Skeletal muscle tissue (tissue), 4 donors: ENCODE measurements around the gene MRPS26. TPM values are rescaled to one million over a fixed set of nuclear protein-coding genes. Genes with fewer than 3 reads are reported as not detected.
"Not testable (repeated sequence)": the region's sequence is repeated elsewhere in the genome, so short reads cannot be mapped to it uniquely, and the experiment has no call there.

Source experiments
- H3K27ac ChIP-seq: one replicate; pipeline ENCODE4 v1.7.0; 2013; ENCODE audit warnings: mild to moderate bottlenecking, low read depth, low read length, inconsistent platforms
- H3K27me3 ChIP-seq, 3 donors: one replicate each; pipeline ENCODE4 v1.7.0; 2013; ENCODE audit warnings: low read length in 3 of 3; ENCODE audit not compliant: control insufficient read depth in 3 of 3, insufficient read depth in 3 of 3
- H3K36me3 ChIP-seq, 3 donors: one replicate each; pipeline ENCODE4 v1.7.0; 2013; ENCODE audit warnings: low read length in 3 of 3; ENCODE audit not compliant: control insufficient read depth in 3 of 3, insufficient read depth in 3 of 3
- H3K4me1 ChIP-seq, 3 donors: one replicate each; pipeline ENCODE4 v1.7.0; 2013; ENCODE audit warnings: low read length in 3 of 3, mild to moderate bottlenecking in 3 of 3; ENCODE audit not compliant: control insufficient read depth in 3 of 3, insufficient read depth in 3 of 3
- H3K4me3 ChIP-seq, 3 donors: one replicate each; pipeline ENCODE4 v1.7.0; 2013; ENCODE audit warnings: low read length in 3 of 3
- H3K9ac ChIP-seq, 3 donors: one replicate each; pipeline ENCODE4 v1.7.0; 2013; ENCODE audit warnings: low read length in 3 of 3, mild to moderate bottlenecking in 3 of 3, moderate library complexity in 2 of 3, low read depth in 1 of 3
- H3K9me3 ChIP-seq, 3 donors: one replicate each; pipeline ENCODE4 v1.7.0; 2013; ENCODE audit warnings: low read length in 3 of 3; ENCODE audit not compliant: control insufficient read depth in 3 of 3
- total RNA-seq: library from RNA; depleted of rRNA; stranded (reverse); fragments of >200 nt; gene quantifications from one replicate; pipeline ENCODE4 v1.2.3, GENCODE V29; 2014
- donor health status: Osteomylitis.

MRPS26 gene
- total RNA-seq, 1 donor from 2014 or later, result 25.6 TPM

- no peaks in the 10 kb centered on the region for H3K36me3 ChIP-seq
- H3K27ac ChIP-seq, result no peak overlapping the region
- H3K9ac ChIP-seq, result no peak overlapping the region
- peaks cover 15 to 22% (median 21%) of the 10 kb centered on the region in 3 donors for H3K27me3 ChIP-seq
- peaks cover 0 to 6% (median 3%) of the 10 kb centered on the region in 3 donors for H3K4me1 ChIP-seq
- peak overlapping the region in 1 of 3 donors; percentile 30 for H3K4me3 ChIP-seq
- H3K9me3 ChIP-seq, result no peaks in the 10 kb centered on the region
These were observed 26.8 kb downstream of the MRPS26 start for GRCh38 chr20:3072530-3073250.

GRCh38 chr20:3073251-3073643 lies 27.4 kb downstream of the MRPS26 start:
- not testable (repeated sequence) for H3K9ac ChIP-seq
- peaks cover 15 to 22% (median 21%) of the 10 kb centered on the region in 3 donors for H3K27me3 ChIP-seq

GRCh38 chr20:3074812-3075211 lies 29.0 kb downstream of the MRPS26 start:
- no peak overlapping the region for H3K9ac ChIP-seq
- no peaks in the 10 kb centered on the region for H3K9me3 ChIP-seq
- peaks cover 15 to 22% (median 21%) of the 10 kb centered on the region in 3 donors for H3K27me3 ChIP-seq
- H3K4me3 ChIP-seq, result no peak overlapping the region
- peaks cover 0 to 6% (median 0%) of the 10 kb centered on the region in 3 donors for H3K4me1 ChIP-seq
- H3K27ac ChIP-seq, result no peak overlapping the region
- no peaks in the 10 kb centered on the region for H3K36me3 ChIP-seq

More at GRCh38 chr20:3073251-3073643, 27.4 kb downstream of the MRPS26 start:
- H3K27ac ChIP-seq, H3K4me3 ChIP-seq, H3K9me3 ChIP-seq, H3K36me3 ChIP-seq, H3K4me1 ChIP-seq: not testable (repeated sequence)

- H3K4me3 ChIP-seq, H3K9me3 ChIP-seq, H3K27ac ChIP-seq, H3K4me1 ChIP-seq, H3K9ac ChIP-seq, H3K36me3 ChIP-seq: not testable (repeated sequence)
- peaks cover 15 to 22% (median 21%) of the 10 kb centered on the region in 3 donors for H3K27me3 ChIP-seq
These were observed 29.5 kb downstream of the MRPS26 start for GRCh38 chr20:3075315-3075714.

- no peaks in the 10 kb centered on the region for H3K36me3 ChIP-seq
- peaks cover 11 to 17% (median 15%) of the 10 kb centered on the region in 3 donors for H3K27me3 ChIP-seq
- H3K9ac ChIP-seq, result no peak overlapping the region
- H3K27ac ChIP-seq, result no peak overlapping the region
- no peaks in the 10 kb centered on the region for H3K9me3 ChIP-seq
- H3K4me1 ChIP-seq, result peaks cover 9 to 15% (median 10%) of the 10 kb centered on the region in 3 donors
- no peak overlapping the region for H3K4me3 ChIP-seq
These were observed 31.8 kb downstream of the MRPS26 start for GRCh38 chr20:3077618-3078134.

GRCh38 chr20:3080939-3081388 lies 35.1 kb downstream of the MRPS26 start:
- no peaks in the 10 kb centered on the region for H3K9me3 ChIP-seq
- H3K27ac ChIP-seq, result no peak overlapping the region
- H3K9ac ChIP-seq, result peak overlapping the region in 1 of 3 donors; percentile 25
- H3K36me3 ChIP-seq, result no peaks in the 10 kb centered on the region
- no peak overlapping the region for H3K4me3 ChIP-seq
- H3K4me1 ChIP-seq, result peaks cover 9 to 15% (median 10%) of the 10 kb centered on the region in 3 donors
- H3K27me3 ChIP-seq, result peaks cover 22 to 31% (median 25%) of the 10 kb centered on the region in 3 donors

- Histone ChIP-seq H3K4me3 (no peak overlapping the region), H3K36me3 (no peaks in the 10 kb centered on the region), H3K9me3 (no peaks in the 10 kb centered on the region), H3K9ac (no peak overlapping the region), H3K27ac (no peak overlapping the region), H3K27me3 (peaks cover 22 to 31% (median 25%) of the 10 kb centered on the region in 3 donors), H3K4me1 (peaks cover 9 to 15% (median 10%) of the 10 kb centered on the region in 3 donors)
These were observed 35.8 kb downstream of the MRPS26 start for GRCh38 chr20:3081641-3082040.

- no peak overlapping the region for H3K27ac ChIP-seq
- peak overlapping the region in 1 of 3 donors; percentile 22 for H3K4me3 ChIP-seq
- peak overlapping the region in 1 of 3 donors; percentile 25 for H3K9ac ChIP-seq
- H3K9me3 ChIP-seq, result no peaks in the 10 kb centered on the region
- peaks cover 9 to 15% (median 10%) of the 10 kb centered on the region in 3 donors for H3K4me1 ChIP-seq
- H3K27me3 ChIP-seq, result peaks cover 22 to 31% (median 25%) of the 10 kb centered on the region in 3 donors
- H3K36me3 ChIP-seq, result no peaks in the 10 kb centered on the region
These were observed 36.6 kb downstream of the MRPS26 start for GRCh38 chr20:3082306-3082951.

GRCh38 chr20:3082955-3083952 lies 37.4 kb downstream of the MRPS26 start:
- Histone ChIP-seq H3K4me1 (peaks cover 9 to 15% (median 10%) of the 10 kb centered on the region in 3 donors), H3K36me3 (no peaks in the 10 kb centered on the region), H3K27me3 (peaks cover 22 to 31% (median 25%) of the 10 kb centered on the region in 3 donors), H3K9ac (no peak overlapping the region), H3K9me3 (no peaks in the 10 kb centered on the region), H3K4me3 (no peak overlapping the region), H3K27ac (no peak overlapping the region)
